Measurements from ENCODE around the gene CDC14A. TPM values are rescaled to one million over a fixed set of nuclear protein-coding genes. Genes with fewer than 3 reads are reported as not detected.

The CDC14A gene
- total and polyA plus RNA-seq, 2 experiments from 2014 or later = 7.3 to 14.5 TPM

GRCh38 chr1:100440075-100440809, 87.9 kb downstream of the CDC14A start:
- Histone ChIP-seq H3K27me3 (no peaks in the 10 kb centered on the region), H3K9me2 (replicated peaks; ENCODE audit: insufficient read depth) (no peaks in the 10 kb centered on the region), H4K20me1 (ENCODE audit: insufficient read depth, poor library complexity, severe bottlenecking) (no peaks in the 10 kb centered on the region), H3K9me3 (ENCODE audit: low read depth) (no peaks in the 10 kb centered on the region), H3K36me3 (replicated peaks; ENCODE audit: insufficient read depth, low read depth) (no peaks in the 10 kb centered on the region), H2AFZ (no peak overlapping the region), H3K4me3 (no peak overlapping the region), H3K27ac (peak overlapping the region; percentile 18), H3K4me1 (ENCODE audit: insufficient read depth) (peaks cover 13% of the 10 kb centered on the region), H3K4me2 (peak overlapping the region; percentile 8), H3K79me2 (no peaks in the 10 kb centered on the region)
- DNase-seq (ENCODE audit: low spot score) = peak; percentile 44
- TF ChIP-seq EZH2 (IDR thresholded peaks at IDR 0.05; ENCODE audit: borderline replicate concordance) (no peak), EZH2phosphoT487 (IDR thresholded peaks at IDR 0.05; ENCODE audit: low read depth, severe bottlenecking, unreplicated experiment) (no peak), CTCF (IDR thresholded peaks at IDR 0.05; ENCODE audit: poor library complexity) (no peak)
- 53% methylated on average over 4 of the region's 4 CpGs for WGBS (ENCODE audit: low lambda C conversion rate, missing lambda C conversion rate)

- no peak overlapping the region for H3K4me3 ChIP-seq
- H2AFZ ChIP-seq = no peak overlapping the region
- 99% methylated on average over 2 of the region's 2 CpGs for WGBS (ENCODE audit: low lambda C conversion rate, missing lambda C conversion rate)
- DNase-seq (ENCODE audit: low spot score) = no peak
- TF ChIP-seq EZH2phosphoT487 (IDR thresholded peaks at IDR 0.05; ENCODE audit: low read depth, severe bottlenecking, unreplicated experiment) (no peak), EZH2 (IDR thresholded peaks at IDR 0.05; ENCODE audit: borderline replicate concordance) (no peak), CTCF (IDR thresholded peaks at IDR 0.05; ENCODE audit: poor library complexity) (no peak)
- H3K27me3 ChIP-seq = no peaks in the 10 kb centered on the region
- no peaks in the 10 kb centered on the region for H3K79me2 ChIP-seq
- H4K20me1 ChIP-seq (ENCODE audit: insufficient read depth, poor library complexity, severe bottlenecking) = no peaks in the 10 kb centered on the region
- H3K4me2 ChIP-seq = no peak overlapping the region
- H3K4me1 ChIP-seq (ENCODE audit: insufficient read depth) = peaks cover 13% of the 10 kb centered on the region
- H3K9me3 ChIP-seq (ENCODE audit: low read depth) = no peaks in the 10 kb centered on the region
- no peaks in the 10 kb centered on the region for H3K9me2 ChIP-seq (replicated peaks; ENCODE audit: insufficient read depth)
- no peaks in the 10 kb centered on the region for H3K36me3 ChIP-seq (replicated peaks; ENCODE audit: insufficient read depth, low read depth)
- H3K27ac ChIP-seq = peak overlapping the region; percentile 18
These were observed 88.8 kb downstream of the CDC14A start for GRCh38 chr1:100441146-100441545.

DNA sequence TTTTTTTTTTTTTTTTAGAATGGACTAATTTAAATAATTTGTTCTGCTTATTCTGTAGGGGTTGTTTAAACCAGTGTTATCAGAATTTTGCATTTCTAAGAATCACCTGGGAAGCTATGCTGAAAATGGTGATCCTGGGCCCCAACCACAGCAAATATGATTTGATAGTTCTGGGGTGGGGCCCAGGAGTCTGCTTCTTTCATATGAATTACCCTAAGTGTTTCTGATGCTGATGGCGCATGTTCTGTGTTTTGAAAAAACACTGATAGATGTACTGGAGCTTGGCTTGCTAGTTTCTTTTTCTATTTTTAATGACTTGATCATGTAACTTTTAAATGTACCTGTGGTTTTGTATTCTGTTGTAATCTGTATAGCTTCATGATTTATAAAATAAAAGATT, 89.3 kb downstream of the CDC14A start:
- Histone ChIP-seq H3K9me2 (replicated peaks; ENCODE audit: insufficient read depth) (no peaks in the 10 kb centered on the region), H3K27ac (no peak overlapping the region), H3K4me3 (no peak overlapping the region), H3K4me2 (no peak overlapping the region), H3K36me3 (replicated peaks; ENCODE audit: insufficient read depth, low read depth) (no peaks in the 10 kb centered on the region), H4K20me1 (ENCODE audit: insufficient read depth, poor library complexity, severe bottlenecking) (no peaks in the 10 kb centered on the region), H3K27me3 (no peaks in the 10 kb centered on the region), H3K9me3 (ENCODE audit: low read depth) (no peaks in the 10 kb centered on the region), H3K4me1 (ENCODE audit: insufficient read depth) (peaks cover 13% of the 10 kb centered on the region), H2AFZ (no peak overlapping the region), H3K79me2 (no peaks in the 10 kb centered on the region)
- TF ChIP-seq CTCF (IDR thresholded peaks at IDR 0.05; ENCODE audit: poor library complexity) = no peak
- TF ChIP-seq EZH2 (IDR thresholded peaks at IDR 0.05; ENCODE audit: borderline replicate concordance) = no peak
- no peak for TF ChIP-seq EZH2phosphoT487 (IDR thresholded peaks at IDR 0.05; ENCODE audit: low read depth, severe bottlenecking, unreplicated experiment)
- no peak for DNase-seq (ENCODE audit: low spot score)
- 93% methylated on average over 1 of the region's 1 CpG for WGBS (ENCODE audit: low lambda C conversion rate, missing lambda C conversion rate)

Data from hepatocyte (in vitro differentiated cells).